Retinal pigment epithelial cell (primary cell): Measurements from ENCODE around the gene PSEN1.
"Not testable (repeated sequence)": the region's sequence is repeated elsewhere in the genome, so short reads cannot be mapped to it uniquely, and the experiment has no call there.

Source experiments
- DNase-seq: peaks from one replicate; pipeline ENCODE4 v3.0.0-alpha.2; 2010; ENCODE audit warnings: low read depth
- H3K4me3 ChIP-seq: 2 replicates; pipeline ENCODE4 v1.5.1; 2011; ENCODE audit warnings: mild to moderate bottlenecking, low read length, control low read depth, moderate library complexity
- CTCF ChIP-seq: conservative IDR thresholded peaks from 2 replicates; pipeline ENCODE4 v1.5.1; 2011; ENCODE audit warnings: low read depth, low read length, control low read depth, inconsistent platforms

Gene PSEN1

GRCh38 chr14:73172500-73172899 lies 36.2 kb downstream of the PSEN1 start:
- no peak for TF ChIP-seq CTCF
- no peak for DNase-seq
- no peak overlapping the region for H3K4me3 ChIP-seq

GRCh38 chr14:73173092-73173735 lies 36.9 kb downstream of the PSEN1 start:
- TF ChIP-seq CTCF: peak; percentile 54
- no peak overlapping the region for H3K4me3 ChIP-seq
- no peak for DNase-seq

GRCh38 chr14:73176685-73177084 lies 40.4 kb downstream of the PSEN1 start:
- no peak for TF ChIP-seq CTCF
- no peak overlapping the region for H3K4me3 ChIP-seq
- DNase-seq: no peak

GRCh38 chr14:73180385-73180805 lies 44.1 kb downstream of the PSEN1 start:
- DNase-seq: no peak
- H3K4me3 ChIP-seq: no peak overlapping the region
- TF ChIP-seq CTCF: no peak

DNA sequence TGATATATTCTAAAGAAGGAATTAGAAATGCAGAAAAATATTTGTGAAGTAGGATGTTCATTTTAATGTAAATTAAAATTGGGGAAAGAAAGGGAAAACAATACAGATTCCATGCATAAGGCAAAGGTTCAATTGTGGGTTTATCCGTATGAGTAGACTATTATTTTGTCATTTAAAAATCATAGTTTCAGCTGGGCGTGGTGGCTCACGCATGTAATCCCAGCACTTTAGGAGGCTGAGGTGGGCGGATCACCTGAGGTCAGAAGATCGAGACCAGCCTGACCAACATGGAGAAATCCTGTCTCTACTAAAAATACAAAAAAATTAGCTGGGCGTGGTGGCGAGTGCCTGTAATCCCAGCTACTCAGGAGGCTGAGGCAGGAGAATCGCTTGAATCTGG lies 44.7 kb downstream of the PSEN1 start:
- H3K4me3 ChIP-seq, DNase-seq: not testable (repeated sequence)

GRCh38 chr14:73188501-73188911 lies 52.2 kb downstream of the PSEN1 start:
- DNase-seq: no peak
- no peak for TF ChIP-seq CTCF
- no peak overlapping the region for H3K4me3 ChIP-seq

DNA sequence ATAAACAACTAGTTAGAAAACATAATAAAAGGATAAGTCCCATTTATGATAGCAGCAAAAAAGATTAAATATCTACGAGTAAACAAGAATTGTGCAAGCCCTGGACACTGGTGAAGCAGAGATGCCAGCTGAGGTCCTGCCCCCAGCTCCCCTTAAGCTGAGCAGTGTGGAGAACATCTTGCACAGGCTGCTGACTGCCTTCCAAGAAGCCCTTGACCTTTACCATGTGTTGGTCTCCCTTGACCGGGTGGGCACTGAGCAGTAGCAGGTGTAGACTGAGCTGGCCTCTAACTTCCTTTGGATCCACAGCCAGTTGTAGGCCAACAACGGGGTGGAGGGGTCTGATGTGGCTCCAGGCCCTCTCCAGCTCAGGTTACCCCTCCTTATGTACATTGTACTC lies 53.3 kb downstream of the PSEN1 start:
- H3K4me3 ChIP-seq: no peak overlapping the region
- no peak for TF ChIP-seq CTCF

More for the DNA sequence above, 53.3 kb downstream of the PSEN1 start:
- no peak for DNase-seq
